ENCODE measurements around the gene BMPER. TPM values are rescaled to one million over a fixed set of nuclear protein-coding genes. Genes with fewer than 3 reads are reported as not detected.

The BMPER gene
- total RNA-seq, 1 donor from 2014 or later = 10.2 TPM

DNA sequence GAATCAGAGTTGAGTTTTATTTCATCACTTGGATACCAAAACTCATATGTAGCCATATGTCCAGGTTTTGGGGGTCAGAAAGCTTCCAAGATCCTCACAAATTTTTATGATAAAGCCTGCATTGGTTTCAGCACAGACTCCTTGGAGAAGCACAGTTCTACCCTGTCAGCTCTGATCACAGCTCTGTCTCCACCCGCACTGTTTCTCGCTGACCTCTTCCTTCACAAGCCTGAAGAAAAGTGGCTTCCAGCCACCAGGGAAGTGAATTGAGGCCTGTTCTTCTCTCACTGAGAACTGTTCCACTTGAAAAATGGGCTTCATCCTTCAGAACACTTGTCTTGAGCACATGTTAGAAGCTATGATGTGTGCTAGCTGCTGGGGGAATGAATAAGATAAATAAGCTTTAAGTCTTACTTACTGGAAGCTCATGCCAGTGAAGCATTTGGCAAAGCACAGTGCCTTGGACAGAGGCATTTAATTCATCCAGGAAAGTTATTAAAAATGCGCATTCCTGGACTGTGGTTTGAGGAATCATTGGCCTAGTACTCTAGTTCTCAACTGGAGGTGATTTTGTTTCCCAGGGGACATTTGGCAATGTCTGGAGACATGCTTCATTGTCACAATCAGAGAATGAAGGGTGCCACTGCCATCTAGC, 133.6 kb downstream of the BMPER start:
- Mint-ChIP-seq H3K36me3 (peaks cover 4% of the 10 kb centered on the region), H3K9me3 (peaks cover 4% of the 10 kb centered on the region), H3K4me3 (no peak overlapping the region), H3K4me1 (ENCODE audit: unreplicated experiment) (peaks cover 34% of the 10 kb centered on the region), H3K27ac (no peak overlapping the region), H3K27me3 (peaks cover 7% of the 10 kb centered on the region)
- TF ChIP-seq, protein P1, sequence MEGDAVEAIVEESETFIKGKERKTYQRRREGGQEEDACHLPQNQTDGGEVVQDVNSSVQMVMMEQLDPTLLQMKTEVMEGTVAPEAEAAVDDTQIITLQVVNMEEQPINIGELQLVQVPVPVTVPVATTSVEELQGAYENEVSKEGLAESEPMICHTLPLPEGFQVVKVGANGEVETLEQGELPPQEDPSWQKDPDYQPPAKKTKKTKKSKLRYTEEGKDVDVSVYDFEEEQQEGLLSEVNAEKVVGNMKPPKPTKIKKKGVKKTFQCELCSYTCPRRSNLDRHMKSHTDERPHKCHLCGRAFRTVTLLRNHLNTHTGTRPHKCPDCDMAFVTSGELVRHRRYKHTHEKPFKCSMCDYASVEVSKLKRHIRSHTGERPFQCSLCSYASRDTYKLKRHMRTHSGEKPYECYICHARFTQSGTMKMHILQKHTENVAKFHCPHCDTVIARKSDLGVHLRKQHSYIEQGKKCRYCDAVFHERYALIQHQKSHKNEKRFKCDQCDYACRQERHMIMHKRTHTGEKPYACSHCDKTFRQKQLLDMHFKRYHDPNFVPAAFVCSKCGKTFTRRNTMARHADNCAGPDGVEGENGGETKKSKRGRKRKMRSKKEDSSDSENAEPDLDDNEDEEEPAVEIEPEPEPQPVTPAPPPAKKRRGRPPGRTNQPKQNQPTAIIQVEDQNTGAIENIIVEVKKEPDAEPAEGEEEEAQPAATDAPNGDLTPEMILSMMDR (conservative IDR thresholded peaks at IDR 0.05) = no peak
- no peak for DNase-seq (ENCODE audit: extremely low spot score, unreplicated experiment)

DNA sequence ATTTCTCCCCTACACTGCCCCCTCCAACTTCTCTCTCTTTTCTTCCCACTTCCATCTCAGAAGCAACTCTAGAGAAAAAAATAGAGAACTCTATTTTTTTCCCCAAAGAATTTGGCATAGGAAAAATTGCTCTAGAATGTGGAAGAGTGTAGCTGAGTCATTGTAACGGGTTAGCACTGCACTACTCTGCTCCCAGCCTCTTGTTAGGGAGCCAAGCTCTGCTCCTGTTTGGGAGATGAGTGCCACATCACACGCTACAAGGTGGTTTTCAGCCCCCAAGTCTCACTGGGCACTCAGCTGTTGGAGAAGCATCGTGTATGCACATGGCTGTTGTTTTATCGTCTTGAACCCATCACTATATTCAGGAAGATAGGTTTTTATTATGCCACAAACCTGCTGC, 136.4 kb downstream of the BMPER start:
- H3K36me3 Mint-ChIP-seq = no peaks in the 10 kb centered on the region
- H3K4me1 Mint-ChIP-seq (ENCODE audit: unreplicated experiment) = peaks cover 16% of the 10 kb centered on the region
- no peak for DNase-seq (ENCODE audit: extremely low spot score, unreplicated experiment)
- H3K4me3 Mint-ChIP-seq = no peak overlapping the region
- no peak overlapping the region for H3K27ac Mint-ChIP-seq
- TF ChIP-seq, protein P1 (conservative IDR thresholded peaks at IDR 0.05) = no peak
- peaks cover 7% of the 10 kb centered on the region for H3K27me3 Mint-ChIP-seq
- H3K9me3 Mint-ChIP-seq = no peaks in the 10 kb centered on the region

DNA sequence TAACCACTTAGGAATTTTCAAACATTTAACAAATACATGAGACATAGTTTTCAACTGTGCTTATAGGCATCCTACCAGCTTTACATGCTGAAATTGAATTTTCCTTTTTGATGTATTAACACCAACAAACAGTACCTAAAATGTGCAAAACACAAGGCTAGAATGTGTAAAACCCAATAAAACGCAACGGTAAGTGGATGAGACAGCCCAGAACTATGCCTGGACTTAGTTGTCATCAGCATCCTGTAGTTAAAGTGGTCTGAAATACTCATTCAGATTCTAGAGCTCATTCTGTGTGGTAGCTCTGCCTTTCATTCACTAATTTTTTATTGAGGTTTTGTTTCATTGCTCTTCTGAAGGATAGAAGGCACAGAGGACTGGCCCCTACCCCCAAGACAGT, 137.1 kb downstream of the BMPER start:
- TF ChIP-seq, protein P1 (conservative IDR thresholded peaks at IDR 0.05) = no peak
- H3K9me3 Mint-ChIP-seq = no peaks in the 10 kb centered on the region
- H3K36me3 Mint-ChIP-seq = no peaks in the 10 kb centered on the region
- peaks cover 7% of the 10 kb centered on the region for H3K27me3 Mint-ChIP-seq
- H3K27ac Mint-ChIP-seq = no peak overlapping the region
- no peak for DNase-seq (ENCODE audit: extremely low spot score, unreplicated experiment)
- H3K4me1 Mint-ChIP-seq (ENCODE audit: unreplicated experiment) = peaks cover 14% of the 10 kb centered on the region
- no peak overlapping the region for H3K4me3 Mint-ChIP-seq

DNA sequence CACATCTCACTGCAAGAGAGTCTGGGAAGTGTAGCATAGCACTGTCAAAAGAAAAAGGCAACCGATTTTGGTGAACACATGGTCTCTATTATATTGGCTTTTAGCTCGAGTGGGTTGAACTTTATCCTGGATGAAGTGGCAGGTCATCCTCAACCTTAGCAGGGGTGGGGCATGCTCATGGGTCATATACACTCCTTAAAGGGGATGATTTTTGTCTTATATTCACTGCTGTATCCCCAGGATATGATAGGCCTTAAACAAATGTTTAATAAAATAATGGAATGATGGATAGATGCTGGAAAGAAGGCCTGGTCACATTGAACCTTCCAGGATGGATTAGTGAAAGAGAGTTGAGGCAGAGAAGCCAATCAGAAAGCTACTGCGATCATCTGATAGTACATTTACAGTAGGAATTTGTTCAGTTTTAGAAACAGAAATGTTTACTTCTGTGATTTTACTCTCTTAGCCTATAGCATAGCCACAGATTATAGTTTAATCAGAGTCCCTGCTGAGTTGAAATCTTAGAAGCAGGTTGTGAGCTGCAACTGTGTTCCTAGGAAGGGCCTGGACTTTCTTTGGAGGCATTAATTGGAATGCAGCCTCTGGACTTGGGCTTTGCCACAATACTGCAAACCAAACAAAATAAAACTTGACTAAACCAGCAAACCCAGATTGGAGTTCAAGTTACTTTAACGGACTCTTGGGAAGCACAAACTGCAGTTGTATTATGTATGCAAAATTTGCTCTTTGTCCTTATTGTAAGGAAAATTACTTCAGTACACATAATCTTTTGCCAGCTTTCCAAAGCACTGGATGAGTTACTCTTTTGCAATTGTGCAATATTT, 138.3 kb downstream of the BMPER start:
- Mint-ChIP-seq H3K27me3 (peaks cover 7% of the 10 kb centered on the region), H3K36me3 (no peaks in the 10 kb centered on the region), H3K4me3 (no peak overlapping the region), H3K27ac (no peak overlapping the region), H3K9me3 (no peaks in the 10 kb centered on the region), H3K4me1 (ENCODE audit: unreplicated experiment) (peaks cover 14% of the 10 kb centered on the region)
- no peak for DNase-seq (ENCODE audit: extremely low spot score, unreplicated experiment)
- TF ChIP-seq, protein P1 (conservative IDR thresholded peaks at IDR 0.05) = no peak

DNA sequence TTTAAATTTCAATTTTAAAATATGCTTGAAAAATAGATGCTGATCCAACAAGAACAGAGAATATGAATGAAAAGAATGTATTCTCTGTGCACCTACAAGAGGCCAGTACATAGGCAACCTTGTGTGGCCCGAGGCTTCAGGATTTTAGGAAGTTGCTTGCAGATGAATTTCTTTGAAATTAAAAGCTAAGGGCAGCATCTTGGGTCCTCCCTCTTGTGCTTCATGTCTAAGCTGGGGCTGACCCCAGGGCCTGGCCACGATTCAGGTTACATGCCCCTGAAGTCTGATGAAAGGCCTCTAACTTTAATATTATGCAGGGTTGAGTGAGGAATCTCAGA, 138.9 kb downstream of the BMPER start:
- Mint-ChIP-seq H3K27me3 (peaks cover 7% of the 10 kb centered on the region), H3K4me1 (ENCODE audit: unreplicated experiment) (peaks cover 10% of the 10 kb centered on the region), H3K36me3 (no peaks in the 10 kb centered on the region), H3K27ac (no peak overlapping the region), H3K9me3 (no peaks in the 10 kb centered on the region), H3K4me3 (no peak overlapping the region)
- TF ChIP-seq, protein P1 (conservative IDR thresholded peaks at IDR 0.05) = no peak
- no peak for DNase-seq (ENCODE audit: extremely low spot score, unreplicated experiment)
